GM15510 (cell line): ENCODE data around the gene DPM1.

Experiments
- POLR2A ChIP-seq: IDR thresholded peaks from 3 replicates; pipeline ENCODE4 v1.6.1; 2011; ENCODE audit warnings: borderline replicate concordance; ENCODE audit not compliant: insufficient read length; ENCODE audit errors: extremely low read depth

Gene DPM1

DNA sequence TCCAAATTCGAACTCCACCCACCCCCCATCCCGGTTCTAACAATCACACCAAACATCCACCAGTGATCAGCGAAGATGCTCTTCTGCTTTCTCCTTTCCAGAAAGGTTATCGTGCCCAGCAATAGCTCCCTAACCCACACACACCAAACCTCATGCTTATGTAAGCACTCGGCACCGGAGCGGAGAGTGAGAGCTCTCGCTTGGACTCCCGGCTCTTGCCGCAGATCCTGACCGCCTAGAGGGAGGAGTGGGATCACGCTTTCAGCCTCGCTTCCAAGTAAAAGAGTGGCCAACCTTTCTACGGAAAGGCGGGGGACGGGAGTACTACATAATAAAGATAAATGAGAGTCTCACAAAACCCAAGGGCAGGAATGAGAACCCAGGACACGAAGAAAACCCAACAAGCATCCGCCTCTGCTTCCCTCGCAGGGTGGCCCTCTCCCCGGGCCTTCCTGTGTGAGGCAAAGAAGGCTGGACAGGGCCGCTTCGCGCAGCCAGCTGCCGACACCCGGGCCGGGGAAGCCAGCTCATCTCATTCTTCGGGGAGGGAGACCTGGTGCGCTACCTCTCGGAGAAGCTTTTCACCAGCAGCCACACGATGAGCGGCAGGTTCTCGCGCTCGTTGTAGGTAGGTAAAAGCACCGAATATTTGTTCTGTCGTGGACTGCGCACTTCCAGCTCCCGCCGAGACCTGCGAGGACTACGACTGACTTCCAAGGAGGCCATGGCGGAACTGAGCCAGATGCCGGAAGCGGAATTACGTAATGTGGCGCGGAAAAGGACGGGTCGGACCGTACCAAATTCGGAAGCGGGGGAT lies at the start of gene DPM1:
TSS of gene DPM1 (minus strand) at position 735 of the 817 bp plus-strand sequence. CDS start at position 726, 9 bp downstream.
- peak; percentile 91 for TF ChIP-seq POLR2A

DNA sequence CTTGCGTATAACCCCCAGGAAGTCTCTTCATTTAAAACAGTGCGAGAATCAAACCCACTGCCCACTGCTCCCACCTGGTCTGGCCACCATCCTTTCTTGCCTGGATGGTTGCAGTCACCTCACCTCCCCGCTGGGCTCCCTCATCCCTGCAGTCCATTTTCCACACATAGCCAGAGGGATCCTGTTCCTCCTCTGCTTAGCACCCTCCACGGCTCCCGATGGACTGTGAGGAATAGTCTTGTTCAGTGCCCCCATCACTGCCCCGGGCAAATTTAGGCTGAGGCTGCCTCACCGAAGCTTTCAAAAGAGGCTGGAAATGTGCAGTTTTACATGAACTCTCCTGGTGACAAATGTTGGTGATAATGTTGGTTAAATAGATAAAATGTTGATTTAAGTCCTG lies 46.9 kb upstream of the DPM1 start:
- no peak for TF ChIP-seq POLR2A

DNA sequence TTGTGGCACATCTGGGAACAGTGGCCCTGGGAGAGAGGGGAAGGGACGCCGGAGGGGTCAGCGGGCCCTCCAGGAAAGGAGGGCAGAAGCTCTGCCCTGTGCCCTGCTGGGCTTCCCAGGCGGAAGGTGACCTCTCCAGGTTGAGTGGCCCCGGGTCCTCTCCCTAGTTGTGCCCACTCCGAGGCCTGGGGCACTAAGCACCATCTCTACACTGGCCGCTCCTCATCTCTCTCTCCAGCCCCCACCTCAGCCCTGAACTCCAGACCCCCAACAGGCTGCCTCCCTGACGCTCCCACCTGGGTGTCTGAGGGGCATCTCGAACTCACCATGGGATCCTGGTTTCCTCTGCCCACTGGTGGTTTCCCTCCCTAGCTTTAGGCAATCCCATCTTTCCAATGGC lies 46.4 kb upstream of the DPM1 start:
- TF ChIP-seq POLR2A, result no peak

DNA sequence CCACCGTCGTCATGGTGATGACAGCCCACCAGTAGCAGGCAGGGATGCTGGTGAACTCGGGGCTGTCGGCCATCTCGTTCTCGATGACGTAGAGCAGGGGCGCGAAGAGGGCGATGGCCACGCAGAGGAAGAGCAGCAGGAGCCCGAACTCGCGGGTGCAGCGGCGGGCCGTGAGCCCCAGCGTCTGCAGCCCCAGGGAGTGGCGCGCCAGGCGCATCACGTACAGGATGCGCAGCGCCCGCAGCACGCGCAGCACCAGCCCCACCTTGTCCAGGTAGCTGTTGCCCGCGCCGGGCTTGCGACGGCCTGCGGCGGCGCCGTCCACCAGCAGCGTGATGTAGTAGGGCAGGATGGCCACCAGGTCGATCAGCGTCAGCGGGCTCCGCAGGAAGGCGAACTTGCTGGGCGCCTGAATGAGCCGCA lies 46.0 kb upstream of the DPM1 start:
- no peak for TF ChIP-seq POLR2A

DNA sequence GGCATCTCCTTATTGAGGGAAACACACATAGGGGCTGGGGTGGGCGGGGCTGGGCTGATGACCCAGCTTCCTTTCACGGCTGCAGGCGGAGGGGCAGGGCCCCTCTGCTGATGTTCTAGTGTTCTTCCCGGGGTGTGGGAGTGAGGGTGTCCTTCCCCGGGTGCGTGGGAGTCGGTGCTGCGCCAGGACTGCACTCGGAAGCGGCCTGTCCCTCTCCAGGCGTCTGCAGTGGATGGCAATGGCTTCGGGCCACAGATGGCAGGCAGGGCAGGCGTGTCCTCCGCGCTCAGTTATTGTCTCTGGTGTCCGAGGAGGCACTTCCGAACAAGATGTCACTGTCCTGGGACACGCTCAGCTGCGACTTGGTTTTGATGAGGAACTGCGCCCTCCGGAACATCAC lies 45.4 kb upstream of the DPM1 start:
- TF ChIP-seq POLR2A, result no peak

DNA sequence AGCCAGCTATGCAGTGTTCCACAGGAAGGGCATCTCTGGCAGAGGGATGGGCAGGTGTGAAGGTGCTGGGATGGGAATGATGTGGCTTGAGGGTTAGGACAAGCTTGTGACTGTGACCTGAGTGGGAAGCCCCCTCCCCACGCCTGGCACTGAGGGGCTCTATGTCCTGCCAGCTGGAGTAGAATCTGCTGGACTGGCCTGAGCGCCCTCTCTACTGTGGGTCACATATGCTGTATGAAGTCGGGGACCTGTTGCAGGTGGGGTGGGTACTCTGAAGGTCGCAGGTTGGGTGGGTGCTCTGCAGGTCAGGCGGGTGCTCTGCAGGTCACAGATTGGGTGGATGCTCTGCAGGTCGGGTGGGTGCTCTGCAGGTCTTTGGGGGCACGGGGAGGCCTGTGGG lies 44.3 kb upstream of the DPM1 start:
- TF ChIP-seq POLR2A, result no peak

DNA sequence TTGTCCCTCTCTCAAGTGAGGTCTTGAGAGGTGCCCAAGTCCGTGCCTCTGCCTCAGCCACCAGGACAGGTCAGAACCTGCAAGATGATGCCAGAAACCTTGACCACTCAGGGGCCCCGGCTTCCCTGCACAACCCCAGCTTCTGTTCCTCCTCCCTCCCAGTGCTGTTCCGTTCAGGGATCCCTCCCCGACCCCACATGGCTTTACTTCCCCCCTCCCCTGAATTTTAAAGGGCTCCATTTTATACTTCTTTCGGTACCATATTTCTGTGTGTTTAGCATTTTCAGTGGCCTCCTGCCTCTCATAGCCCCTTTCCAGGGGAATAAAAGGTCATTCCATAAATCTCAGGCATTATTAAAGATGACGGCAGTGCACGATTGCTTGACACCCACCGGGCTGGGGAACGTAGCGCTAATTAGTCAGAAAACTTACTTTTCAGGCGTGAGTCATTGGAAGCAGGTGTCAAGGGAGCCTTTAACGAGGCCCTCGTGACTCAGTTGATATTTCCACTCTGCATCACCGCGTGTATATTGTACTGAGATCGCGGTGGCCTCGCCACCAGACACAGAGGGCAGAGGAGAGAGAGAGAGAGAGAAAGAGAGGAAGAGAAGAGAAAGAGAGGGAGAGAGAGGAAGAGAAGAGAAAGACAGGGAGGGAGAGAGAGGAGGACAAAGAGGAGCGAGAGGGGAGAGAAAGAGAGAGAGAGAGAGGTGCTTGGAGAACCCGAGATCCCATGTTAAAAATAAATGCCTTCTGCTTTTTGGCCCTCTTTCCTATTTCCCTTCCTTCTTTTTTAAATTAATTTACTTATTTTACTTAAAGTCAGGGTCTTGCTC lies 43.3 kb upstream of the DPM1 start:
- TF ChIP-seq POLR2A, result no peak

DNA sequence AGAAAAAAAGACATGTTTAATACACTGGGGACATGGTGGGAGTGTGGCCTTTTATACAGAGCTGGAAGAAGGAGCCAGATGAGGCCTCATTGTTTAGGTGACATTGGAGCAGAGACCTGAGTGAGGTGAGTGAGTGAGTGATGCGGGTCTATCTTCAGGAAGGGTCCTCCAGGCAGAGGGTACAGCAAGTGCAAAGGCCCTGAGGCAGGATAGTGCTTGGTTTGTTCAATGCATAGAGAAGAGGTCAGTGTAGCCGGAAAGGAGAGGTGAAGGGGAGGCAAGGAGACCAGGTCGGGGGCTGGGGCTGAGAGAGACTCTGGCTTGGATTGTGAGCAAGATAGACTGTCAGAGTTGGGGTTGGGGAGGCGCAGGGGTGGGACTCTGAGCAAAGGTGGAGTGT lies 41.0 kb upstream of the DPM1 start:
- no peak for TF ChIP-seq POLR2A

DNA sequence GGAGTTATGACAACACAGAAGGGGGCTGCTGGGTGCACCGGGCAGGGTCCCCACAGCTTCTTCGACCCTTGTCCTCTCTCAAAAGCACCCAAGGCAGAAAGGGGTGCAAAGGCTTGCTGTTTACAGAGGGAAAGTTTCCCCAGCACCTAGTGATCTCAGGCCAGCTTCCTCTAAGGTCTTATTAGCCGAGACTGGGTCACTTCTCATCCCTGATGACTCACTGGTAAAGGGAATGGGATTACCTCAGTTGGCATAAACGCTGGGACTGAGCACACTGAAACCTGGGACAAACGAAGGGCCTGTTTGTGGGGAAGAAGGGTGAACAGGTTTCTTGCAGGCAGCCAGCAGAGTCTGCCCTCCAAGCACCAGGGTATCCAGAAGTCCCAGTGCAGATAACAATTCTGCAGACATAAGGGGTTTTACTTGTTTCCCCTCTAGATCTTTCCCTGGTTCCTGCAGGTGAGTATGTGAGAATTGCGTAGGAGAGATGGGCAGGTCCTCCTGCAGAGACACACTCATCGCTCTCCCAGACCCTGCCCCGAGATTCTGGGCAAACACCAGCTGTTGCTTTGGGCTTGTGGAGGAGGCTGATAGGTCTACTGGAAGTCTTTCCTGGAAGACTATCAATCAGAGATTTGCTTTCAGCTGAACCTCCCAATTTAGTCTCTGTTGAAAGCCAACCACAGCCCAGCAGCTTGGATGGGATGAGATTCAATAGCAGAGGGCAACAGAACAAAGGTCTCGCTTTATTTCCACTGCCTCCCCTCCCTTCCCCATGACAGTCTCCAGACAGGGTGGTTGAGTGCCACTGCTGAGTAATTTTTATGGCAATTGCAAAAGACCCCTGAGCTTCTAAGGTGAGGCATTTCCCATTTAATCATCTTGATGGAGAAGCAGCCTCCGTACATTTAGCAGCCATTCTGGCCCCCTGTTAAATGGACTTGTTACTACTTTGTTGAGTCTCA lies 38.9 kb upstream of the DPM1 start:
- no peak for TF ChIP-seq POLR2A

DNA sequence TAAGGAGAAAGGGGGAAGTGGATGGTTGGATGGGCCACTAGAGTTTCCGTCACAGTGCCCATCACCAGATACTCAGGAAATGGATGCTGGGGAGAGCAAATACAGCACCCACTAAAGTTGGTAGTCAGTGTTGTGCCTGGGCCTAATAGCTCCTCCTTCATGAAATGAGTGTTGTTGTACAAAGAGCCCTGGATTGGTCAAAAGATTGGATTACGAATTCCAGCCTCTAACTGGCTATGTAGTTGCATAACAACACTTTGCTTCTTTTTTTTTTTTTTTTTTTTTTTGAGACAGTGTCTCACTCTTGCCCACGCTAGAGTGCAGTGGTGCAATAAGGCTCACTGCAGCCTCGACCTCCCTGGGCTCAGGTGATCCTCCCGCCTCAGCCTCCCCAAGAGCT lies 37.2 kb upstream of the DPM1 start:
- no peak for TF ChIP-seq POLR2A

DNA sequence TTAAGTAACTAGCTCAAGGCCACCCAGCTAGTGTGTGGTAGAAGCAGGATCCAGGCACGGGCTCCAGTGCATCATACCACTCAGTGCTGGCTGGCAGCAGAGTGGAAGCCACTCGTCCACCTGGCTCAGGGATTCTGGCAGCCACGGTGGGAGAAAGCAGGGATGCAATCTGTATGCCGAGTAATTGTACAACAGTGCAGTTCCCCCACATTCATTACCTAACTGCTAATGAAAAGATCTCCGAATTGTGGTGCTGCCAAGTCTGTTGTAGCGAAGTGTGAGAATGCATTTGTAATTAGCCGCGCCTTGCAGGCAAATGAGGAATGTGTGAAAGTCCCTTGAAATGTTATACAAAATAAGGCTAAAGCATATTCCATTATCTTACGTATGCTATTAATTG lies 35.5 kb upstream of the DPM1 start:
- TF ChIP-seq POLR2A, result no peak

DNA sequence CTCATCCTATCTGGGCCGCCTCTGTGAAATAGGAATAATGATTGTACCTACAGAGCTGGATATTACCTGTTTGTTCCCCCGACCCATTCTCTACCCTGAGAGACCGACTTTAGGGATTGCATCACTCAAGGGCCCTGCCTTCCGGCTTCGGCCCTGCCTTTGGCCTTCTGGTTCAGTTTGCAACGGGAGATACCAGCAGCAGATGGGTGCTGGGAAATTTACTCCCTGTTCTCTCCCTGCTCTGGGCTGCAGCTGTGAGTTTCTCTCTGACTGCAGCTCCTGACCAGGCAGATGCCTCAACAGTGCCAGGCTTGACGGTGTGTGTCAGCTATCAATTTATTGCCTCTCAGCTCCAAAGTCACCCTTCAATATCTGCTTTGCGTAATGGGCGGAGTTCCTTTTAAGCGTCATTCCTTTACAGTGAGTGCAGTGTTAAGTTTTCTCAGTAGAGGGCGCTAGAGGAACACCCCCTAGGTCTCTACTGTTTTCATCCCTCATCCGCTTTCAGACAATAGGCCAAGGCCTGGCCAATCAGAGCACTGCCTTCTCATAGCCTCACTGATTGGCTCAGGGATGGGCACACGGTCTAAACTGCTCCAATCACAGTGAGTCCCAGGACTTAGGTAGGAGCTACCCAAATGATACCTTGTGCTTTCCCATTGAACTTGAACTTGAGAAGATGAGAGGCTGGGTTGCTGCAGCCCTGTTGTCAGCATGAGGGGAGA lies 34.6 kb upstream of the DPM1 start:
- TF ChIP-seq POLR2A, result no peak

DNA sequence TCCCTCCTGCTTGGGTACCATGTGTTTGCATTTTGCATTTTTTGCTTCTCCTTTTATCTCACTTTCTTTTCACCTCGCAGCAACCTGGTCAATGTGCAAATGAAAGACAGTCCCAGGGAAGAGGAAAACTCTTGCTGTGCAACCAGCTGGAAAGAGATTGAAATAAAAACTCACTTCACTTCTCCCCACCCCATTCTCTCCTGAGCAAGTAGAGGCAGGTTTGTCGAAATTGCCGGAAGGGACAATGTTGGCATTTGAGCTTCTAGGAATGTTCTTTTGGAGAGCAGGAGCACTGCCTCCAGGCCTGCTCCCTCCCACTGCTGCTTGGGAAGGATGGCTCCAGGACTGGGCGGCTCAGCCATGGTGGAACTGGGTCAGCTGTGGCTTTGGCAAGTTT lies 34.0 kb upstream of the DPM1 start:
- TF ChIP-seq POLR2A, result no peak

DNA sequence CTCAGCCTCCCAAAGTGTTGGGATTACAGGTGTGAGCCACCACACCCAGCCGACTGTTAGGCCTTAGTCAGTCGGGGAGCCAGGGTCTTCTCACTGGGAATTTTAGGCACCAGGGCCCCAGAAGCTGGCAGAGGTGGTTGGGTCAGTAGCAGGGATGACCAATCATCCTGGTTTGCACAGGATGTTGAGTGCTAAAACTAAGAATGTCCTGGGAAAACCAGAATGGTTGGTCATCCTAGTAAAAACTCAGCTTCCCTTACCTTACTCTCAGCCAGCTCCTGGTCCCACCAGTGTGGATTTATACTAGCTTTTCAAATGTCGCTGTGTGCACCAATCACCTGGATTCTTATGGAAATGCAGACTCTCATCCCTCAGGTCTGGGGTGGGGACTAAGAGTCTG lies 32.7 kb upstream of the DPM1 start:
- TF ChIP-seq POLR2A, result no peak
